ENCODE data around the gene ZNF474. TPM values are rescaled to one million over a fixed set of nuclear protein-coding genes. Genes with fewer than 3 reads are reported as not detected.

Gene ZNF474
- total and polyA plus RNA-seq, 7 experiments from 2014 or later: 0.24 TPM; not detected in 4

Other genes starting within 250 kb of the ZNF474 start
- gene SRFBP1, start 167.6 kb upstream of the ZNF474 start, total RNA-seq: 10 to 100 TPM in 3 of 5 experiments, 1 to 10 TPM in 2; 7.5 to 14.5 (median 11.8) TPM
- 10 to 100 TPM; 11.8 to 13.3 TPM for gene SRFBP1, start 167.6 kb upstream of the ZNF474 start, polyA plus RNA-seq
- gene LOX, start 51.3 kb upstream of the ZNF474 start, total RNA-seq: not detected
- gene LOX, start 51.3 kb upstream of the ZNF474 start, polyA plus RNA-seq: under 1 TPM in 1 of 2 donors, not detected in 1; 0.18 TPM
- under 1 TPM in 1 of 5 experiments, not detected in 4; 0.17 TPM for gene SNCAIP, start 182.7 kb downstream of the ZNF474 start, total RNA-seq
- gene SNCAIP, start 182.7 kb downstream of the ZNF474 start, polyA plus RNA-seq: not detected

Data from naive thymus-derived CD4-positive, alpha-beta T cell (primary cell).